ENCODE results near the gene PTPN23.

- TF ChIP-seq POLR2A (IDR thresholded peaks at IDR 0.05) (no peak), CTCF (IDR thresholded peaks at IDR 0.05) (no peak)
Measured at GRCh38 chr3:47414666-47415587, 34.1 kb downstream of the PTPN23 start.

Measured in testis (tissue), 2 donors.